ENCODE measurements around the gene TSC22D2.

- TF ChIP-seq CTCF (IDR thresholded peaks at IDR 0.05) (no peak), SIN3A (IDR thresholded peaks at IDR 0.05; ENCODE audit: borderline replicate concordance, insufficient read depth, low read depth, low read length) (no peak), TCF7L2 (IDR thresholded peaks at IDR 0.05; ENCODE audit: low read depth, low read length) (no peak), POLR2AphosphoS5 (IDR thresholded peaks at IDR 0.05; ENCODE audit: low read depth, low read length) (no peak), REST (IDR thresholded peaks at IDR 0.05; ENCODE audit: insufficient read depth in 1 of 2, low read depth in 2 of 2, low read length in 1 of 2) (no peak)
These were observed 35.8 kb upstream of the TSC22D2 start for GRCh38 chr3:150372320-150372719.
